CD4-positive, alpha-beta T cell treated with Interleukin-17A for 1 hour (primary cell): ENCODE measurements around the gene PLCH2.

Experiments used
- DNase-seq: peaks from one replicate; pipeline ENCODE4 v3.0.0-alpha.2; 2020

Gene PLCH2

DNA sequence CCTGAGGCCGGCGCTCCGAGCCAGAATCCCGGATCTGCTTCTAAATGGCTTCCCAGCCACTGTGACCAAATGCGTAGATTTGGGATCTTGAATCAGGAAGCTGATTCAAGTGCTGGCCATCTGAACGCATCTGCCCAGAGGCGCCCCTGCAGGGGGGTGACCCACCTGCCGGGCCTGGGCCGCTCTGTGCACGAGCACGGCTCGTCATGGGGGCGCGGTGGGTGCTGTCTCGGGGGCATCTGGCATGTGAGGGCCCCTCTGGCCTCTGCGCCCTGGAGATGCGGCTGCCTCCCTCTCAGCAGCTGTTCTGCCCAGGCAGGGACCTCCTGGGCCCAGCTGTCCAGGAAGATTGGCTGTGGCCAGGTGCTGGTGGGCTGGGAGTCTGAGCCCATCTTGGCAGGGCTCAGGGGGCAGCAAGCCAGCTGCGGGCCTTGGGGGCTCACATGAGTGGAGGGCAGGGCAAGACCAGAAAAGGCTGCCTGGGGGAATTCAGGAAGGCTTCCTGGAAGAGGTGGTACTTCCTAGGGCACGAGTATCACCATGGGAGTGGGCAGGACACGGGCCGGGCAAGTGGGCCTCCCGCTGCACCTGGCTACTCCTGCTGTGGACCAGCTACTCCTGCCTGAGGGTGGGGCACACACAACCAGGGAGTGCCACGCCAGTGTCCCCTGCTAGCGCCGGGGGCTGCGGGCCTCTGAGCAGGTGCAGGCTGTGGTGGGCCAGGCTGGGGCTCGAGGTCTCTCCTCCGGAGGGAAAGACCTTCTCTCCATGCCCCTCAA, 25.1 kb downstream of the PLCH2 start:
- DNase-seq, result no peak

DNA sequence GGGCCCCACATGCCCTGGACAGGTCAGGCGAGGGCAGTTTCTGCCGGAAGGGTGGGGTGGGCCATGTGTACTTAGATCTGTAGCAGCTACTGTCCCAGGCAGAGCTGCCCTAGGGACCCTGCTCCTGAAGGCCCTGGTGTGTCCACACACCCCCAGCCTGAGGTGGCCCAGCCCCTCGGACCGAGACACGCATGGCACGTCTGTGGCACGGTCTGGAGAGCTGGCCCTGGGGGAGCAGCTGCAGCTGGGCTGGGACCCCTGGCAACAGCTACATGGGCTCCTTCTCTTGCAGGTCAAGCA, 25.7 kb downstream of the PLCH2 start:
- no peak for DNase-seq

DNA sequence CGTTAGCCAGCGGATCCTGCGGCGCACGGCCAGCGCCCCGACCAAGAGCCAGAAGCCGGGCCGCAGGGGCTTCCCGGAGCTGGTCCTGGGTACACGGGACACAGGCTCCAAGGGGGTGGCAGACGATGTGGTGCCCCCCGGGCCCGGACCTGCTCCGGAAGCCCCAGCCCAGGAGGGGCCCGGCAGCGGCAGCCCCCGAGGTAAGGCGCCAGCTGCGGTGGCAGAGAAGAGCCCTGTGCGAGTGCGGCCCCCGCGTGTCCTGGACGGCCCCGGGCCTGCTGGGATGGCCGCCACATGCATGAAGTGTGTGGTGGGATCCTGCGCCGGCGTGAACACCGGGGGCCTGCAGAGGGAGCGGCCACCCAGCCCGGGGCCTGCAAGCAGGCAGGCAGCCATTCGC, 26.1 kb downstream of the PLCH2 start:
- DNase-seq, result no peak

DNA sequence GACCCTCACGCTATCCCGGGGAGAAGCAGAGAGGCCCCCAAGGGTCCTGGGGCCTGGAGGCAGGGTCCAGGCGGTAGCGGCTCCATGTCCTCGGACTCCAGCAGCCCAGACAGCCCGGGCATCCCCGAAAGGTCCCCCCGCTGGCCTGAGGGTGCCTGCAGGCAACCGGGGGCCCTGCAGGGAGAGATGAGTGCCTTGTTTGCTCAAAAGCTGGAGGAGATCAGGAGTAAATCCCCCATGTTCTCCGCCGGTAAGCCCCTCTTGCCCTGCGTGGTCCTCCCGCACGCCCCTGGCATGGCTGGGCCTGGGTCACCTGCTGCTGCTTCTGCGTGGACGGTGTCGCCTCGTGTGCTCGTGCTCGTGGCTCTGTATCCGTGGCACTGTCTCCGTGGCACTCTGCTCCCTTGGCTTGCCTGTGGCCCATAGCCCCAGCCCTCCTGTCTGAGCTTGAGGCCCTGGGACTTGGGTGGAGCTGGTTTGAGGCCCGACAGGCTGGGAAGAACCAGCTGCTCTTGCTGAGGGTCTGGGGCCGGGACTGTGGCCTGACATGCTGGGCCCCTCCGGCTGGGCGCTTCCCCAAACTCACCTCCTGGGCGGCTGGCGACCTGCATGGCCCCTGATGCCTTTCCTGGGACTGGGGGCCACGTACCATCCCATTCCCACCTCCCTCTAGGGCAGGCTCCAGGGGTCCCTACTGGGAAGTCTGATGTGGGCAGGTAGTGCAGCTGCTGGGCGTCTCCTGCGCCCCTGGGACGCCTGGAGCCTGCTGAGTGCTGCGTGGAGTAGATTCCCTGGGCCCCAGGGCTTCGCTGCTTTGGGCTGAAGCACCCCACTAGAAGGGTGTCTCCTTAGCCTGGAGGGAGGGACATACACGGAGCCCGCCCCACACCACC, 26.8 kb downstream of the PLCH2 start:
- no peak for DNase-seq

DNA sequence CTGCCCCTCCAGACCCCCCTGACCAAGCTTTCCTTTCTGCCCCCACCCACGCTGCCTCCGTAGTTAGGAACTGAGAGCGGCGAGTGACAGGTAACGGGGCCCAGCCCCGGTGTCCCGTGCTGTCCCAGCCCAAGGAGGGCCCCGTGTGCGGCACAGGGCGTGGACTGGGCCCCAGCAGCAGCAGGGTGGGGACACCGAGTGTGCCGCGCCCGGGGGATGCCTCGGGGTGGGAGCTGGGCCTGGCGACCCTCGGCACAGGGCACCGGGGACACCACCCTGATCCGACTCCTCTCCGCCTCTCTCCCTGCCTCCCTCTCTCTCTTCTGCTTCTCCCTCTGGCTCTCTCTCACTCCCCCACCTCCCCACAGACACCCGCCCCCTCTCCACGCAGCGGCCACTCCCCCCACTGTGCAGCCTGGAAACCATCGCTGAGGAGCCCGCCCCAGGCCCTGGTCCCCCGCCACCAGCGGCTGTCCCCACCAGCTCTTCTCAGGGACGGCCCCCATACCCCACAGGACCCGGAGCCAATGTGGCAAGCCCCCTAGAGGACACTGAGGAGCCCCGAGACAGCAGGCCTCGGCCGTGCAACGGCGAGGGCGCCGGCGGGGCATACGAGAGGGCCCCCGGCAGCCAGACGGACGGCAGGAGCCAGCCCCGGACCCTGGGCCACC, 27.6 kb downstream of the PLCH2 start:
- DNase-seq, result no peak

DNA sequence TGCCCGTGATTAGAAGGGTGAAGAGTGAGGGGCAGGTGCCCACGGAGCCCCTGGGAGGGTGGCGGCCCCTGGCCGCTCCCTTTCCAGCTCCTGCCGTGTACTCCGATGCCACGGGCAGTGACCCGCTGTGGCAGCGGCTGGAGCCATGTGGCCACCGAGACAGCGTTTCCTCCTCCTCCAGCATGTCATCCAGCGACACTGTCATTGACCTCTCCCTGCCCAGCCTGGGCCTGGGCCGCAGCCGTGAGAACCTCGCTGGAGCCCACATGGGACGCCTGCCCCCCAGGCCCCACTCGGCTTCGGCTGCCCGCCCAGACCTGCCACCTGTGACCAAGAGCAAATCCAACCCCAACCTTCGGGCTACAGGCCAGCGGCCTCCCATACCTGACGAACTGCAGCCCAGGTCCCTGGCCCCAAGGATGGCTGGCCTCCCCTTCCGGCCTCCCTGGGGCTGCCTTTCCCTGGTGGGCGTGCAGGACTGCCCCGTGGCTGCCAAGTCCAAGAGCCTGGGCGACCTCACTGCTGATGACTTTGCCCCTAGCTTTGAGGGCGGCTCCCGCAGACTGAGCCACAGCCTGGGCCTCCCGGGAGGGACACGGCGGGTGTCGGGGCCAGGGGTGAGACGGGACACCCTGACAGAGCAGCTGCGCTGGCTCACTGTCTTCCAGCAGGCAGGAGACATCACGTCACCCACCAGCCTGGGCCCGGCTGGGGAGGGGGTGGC, 28.3 kb downstream of the PLCH2 start:
- DNase-seq, result no peak

DNA sequence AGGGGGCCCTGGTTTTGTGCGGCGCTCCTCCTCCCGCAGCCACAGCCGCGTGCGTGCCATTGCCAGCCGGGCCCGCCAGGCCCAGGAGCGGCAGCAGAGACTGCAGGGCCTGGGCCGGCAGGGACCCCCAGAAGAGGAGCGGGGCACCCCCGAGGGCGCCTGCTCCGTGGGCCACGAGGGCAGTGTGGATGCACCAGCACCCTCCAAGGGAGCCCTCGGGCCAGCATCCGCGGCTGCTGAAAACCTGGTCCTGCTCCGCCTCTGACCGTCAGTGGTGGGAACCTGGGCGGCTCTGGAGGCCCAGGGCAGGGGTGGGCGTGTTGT, 28.8 kb downstream of the PLCH2 start:
- DNase-seq, result no peak

DNA sequence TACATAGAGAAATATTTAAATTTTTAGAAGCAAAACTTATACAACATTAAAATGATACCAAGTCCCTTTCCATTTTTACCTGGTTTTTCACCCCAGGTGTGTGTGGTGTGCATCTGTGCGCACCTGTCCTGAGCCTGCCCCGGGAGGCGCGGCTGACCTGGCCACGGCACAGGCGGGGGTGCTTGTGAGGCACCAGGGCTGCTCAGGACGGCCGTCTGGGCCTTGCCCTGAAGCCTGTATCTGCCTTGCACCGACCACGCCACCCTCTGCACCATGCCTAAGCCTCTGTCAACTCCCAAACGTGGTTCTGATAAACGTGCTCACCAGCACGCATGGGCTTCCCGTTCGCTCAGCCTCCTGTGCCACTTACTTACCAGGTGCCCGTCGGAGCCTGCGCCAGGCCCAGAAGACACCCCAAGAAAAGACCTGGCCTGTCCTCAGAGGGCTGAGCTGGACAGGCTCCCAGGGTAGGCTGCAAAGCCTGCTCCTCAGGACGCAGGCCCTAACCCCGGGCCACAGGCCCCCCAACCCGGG, 29.4 kb downstream of the PLCH2 start:
- DNase-seq, result no peak

DNA sequence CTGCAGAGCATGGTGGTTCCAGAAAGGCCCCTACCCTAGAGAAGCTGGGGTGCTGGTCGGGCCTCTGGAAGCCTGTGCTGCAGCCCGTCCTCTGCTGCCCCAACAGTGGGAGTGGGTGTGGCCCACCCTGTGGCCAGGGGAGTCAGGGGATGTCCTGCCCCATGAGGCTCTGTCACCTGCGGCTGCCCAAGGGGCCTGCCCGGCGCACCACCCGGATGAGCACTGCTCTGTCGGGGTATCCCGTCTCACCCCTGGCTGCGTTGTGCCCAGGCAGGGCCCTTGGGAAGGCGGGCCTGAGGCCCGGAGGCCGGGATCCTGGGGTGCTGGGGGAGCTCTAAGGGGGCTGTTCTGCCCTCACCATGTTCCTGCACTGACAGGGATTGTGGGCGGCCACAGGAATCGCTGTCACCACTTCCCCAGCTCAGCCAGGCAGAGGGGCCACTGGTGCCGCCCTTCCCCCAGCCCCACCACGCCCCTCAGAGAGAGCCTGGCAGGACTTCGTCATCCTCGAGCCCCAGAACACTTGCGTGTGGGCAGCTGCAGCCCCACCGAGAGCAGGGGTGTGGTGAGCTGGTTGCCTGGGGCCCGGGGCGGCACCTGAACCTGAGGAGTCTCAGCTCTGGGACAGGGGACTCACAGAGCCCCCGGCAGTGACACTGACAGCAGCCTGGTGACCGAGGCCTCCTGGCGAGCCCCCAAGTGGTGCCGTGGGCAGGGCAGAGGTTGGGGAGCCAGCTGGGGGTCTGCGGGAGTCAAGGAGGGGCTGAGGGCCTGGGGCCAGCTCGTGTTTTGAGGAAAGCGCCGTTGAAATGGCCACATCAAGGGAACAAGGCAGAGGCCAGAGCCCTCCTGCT, 30.1 kb downstream of the PLCH2 start:
- DNase-seq, result no peak

DNA sequence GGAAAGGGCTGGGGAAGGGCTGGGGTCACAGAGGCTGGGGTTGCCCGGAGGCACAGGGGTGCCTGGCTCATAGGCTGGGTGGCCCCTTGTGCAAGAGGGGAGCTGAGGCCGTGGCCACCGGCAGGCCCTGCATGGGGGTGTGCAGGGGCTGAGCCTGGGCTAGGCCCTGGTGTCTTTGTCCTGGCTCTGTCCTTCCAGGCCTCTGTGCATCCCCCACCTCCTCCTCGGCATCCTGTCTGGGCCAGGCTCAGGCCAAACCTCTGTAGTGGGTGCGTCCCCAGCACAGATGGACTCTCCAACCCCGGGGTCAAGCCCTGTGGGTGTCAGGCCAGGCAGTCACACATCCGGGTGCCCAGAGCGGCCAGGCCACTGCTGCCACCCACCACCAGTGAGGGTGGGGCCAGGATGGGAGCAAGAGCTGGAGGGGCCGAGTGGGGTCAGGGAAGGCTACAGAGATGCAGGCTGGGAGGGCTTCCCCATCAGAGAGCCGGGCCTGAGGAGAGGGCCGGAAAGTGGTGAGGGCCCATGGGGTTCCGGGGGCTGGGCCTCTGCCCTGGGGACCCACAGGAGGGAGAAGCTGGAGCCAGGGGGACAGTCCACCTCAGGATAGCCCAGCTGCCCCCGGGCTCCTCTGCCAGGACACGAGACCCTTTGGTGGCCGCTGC, 30.9 kb downstream of the PLCH2 start:
- no peak for DNase-seq

DNA sequence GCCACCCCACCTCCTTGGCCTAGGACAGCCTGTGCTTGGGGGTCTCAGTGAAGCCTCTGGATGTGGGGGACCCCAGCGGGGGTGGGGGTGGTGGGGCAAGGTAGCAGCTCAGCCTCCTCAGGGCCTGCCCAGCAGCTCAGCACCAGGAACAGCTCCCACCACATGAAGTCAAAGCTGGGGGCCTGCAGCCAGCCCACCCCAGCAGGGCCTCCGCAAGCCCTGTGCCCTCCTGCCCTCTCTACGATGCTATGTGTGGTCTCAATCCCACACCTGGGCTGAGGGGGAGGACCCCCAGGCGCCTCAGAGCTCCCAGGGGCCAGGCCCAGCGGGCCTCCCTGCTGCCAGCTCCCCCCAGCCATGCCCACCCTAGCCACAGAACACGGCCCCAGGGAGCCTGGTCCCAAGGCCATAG, 31.7 kb downstream of the PLCH2 start:
- DNase-seq, result no peak

DNA sequence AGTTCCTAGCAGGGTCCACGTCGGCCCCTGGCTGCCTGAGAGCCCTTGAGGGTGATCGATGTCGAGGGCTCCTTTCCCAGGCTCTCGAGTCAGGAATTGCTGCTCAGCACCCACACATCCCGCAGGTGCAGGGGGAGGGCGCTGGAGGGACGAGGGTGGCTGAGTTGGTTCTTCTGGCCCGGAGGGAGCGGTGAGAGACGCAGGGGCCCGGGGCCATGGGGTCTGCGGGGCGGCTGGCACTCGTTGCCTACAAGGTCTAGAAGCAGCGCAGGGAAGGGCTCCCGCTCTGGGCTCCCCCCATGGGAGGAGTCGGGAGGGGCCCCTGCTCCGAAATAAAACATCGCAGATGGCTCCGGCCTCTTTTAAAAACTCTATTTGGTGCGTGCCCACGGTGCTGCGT, 32.1 kb downstream of the PLCH2 start:
- no peak for DNase-seq

DNA sequence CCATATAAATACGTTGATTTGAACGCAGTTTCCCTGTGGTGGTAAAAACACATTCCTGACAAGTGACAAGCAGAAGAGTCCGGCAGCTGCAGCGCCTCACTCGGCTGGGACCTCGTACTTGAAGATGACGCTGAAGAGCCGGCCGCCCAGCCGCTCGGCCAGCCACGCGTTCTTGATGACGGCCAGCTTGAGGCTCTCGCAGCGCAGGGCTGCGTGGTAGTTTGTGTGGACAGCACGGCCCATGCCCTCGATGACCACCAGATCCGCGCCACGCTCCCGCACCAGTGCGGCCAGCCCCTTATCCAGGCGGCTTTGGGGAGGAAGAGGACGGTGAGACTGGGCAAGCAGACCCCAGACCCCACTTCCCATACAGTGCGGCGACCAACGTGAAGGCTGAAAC, 32.7 kb downstream of the PLCH2 start:
- DNase-seq, result no peak

DNA sequence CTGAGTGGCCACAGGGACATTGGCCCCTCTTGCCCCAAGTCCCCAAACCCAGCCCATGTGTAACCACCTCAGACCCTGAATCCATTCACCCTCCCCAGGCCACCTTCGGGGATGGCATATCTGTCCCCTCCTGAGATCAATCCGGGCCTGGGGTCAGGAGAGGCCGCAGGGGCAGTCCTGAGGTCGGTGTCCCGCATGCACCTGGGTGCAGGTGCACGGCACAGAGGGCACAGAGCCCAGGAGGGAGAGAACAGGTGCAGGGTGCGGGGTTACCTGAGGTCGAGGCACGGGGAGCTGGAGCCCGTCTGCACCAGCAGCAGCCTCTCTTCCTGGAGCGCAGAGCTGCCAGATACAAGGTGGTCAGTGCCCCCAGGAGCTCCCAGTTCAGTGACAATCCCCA, 33.5 kb downstream of the PLCH2 start:
- no peak for DNase-seq

DNA sequence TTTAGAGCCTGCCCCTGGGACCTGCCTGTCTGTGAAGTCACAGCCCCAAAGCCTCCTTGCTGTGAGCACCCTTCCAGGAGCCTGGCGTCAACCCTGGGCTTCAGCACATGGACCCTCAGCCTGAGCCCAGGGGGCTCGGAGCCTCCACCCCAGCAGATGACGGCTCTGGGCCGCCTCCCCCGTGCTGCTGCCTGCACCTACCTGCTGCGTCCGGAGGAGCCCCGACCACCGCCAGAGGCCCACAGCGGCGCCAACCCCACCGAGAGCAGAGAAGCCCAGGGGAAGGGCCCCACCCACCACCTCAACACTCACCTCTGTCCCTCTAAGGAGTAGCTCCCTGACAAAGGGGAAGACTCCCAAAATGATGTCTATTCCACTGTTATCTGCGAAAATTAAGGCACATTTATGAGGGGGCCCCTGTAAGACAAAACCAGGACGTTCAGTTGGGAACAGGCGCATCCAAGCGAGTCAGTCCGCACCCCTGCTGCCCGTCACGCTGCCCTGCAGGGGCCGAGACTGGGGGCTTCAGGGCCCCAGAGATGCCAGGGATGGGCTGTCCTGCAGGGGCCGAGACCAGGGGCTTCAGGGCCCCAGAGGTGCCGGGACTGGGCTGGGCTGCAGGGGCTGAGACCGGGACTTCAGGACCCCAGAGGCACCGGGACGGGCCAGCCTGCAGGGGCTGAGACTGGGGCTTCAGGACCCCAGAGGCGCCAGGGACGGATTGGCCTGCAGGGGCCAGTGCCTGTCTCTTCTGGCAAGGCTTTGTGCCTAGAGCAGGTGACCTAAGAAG, 34.5 kb downstream of the PLCH2 start:
- no peak for DNase-seq

DNA sequence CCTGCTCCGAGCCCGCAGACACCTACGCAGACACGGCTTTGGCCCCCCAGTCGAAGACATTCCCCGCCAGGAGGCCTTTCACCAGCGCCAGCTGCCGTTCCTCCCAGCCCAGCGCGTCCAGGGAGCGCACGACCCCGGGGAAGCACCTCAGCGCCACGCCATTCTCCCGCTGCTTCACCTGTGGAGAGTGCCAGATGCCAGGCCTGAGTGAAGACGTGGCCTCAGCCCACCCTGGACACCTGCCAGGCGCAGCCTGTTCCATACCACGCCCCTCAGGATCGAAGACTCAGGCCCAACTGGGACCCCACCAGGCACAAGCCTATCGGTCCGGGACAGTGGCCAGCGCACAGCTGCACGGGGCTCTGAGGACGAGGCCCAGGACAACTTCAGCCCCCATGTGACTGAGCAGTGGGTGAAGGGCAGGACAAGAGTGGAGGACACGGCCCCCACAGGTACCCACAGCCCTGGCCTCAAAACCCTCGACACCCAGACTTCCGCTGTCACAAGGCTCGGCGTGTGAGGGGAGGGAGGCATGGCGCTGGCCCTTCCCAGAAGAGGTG, 36.9 kb downstream of the PLCH2 start:
- no peak for DNase-seq

DNA sequence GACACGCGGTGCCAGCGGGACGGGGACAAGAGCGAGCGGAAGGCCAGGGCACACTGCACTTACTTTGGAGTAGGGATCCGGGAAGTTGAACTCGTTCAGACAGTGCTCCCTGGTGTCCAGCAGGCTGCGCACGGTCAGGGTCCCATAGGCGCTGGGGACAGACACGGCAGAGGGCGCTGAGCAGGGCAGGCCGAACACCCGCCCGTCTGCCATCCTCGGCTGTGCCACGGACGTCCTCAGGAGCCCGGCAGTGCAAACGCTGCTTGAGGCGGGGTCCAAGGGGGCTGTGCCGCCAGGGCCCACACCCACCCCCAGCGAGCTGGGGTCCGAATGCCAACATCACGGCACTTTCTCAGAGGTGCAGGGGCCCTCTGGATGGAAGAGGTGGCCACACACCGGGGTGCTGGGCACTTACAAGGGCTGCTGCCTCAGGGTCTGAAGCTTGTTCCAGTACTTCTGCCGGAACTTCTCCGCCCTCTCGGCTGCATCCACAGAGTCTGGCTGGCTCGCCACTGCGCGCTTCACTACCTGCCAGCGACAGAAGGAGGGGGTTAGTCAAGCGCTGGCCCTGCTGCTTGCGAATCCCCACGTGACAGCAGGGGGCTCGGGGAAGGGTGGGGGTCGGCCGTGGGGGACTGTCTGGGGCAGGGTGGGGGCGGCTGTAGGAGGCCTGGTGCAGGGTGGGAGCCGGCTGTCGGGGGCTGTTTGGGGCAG, 38.0 kb downstream of the PLCH2 start:
- no peak for DNase-seq

DNA sequence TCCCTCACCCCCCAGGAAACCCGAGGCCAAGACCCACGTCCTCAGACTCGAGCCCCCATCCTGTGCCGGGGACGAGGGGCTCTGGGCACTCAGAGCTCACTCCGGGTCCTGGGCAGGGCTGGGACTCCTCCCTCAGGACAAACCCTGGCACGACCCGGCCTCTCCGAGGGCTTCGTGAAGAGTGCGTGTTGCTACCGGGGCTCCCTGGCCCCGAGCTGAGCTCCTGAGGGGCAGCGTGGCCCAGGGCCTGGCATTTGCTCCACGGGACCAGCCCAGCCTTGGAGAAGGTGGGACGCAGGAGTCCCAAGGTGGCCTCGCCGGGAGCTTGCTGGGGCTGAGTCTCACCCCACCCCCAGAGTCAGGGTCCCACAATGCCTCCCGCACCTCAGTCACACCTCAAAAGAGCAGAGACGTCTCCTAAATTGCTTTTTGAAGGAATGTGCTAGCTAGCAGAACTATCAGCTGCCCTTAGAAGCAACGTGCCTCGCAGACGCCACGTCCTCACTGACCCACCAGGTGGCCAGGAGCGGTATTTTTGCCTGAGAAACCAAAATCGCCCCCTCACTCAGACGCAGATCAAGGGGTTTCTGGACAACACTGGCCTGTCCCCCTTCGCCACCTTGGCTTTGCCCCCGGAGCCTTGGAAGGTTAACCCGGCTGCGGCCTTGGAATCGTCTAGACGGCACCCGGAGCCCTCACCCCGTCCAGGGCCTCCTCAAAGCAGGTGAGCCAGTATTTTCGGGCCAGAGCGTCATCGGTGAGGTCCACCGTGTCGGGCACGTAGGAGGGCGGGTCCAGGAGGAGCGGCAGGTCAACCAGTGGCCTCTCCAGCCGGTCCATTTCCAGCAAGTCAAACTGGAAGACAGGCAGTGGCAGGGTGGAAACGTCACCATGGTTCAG, 39.0 kb downstream of the PLCH2 start:
- DNase-seq, result no peak

DNA sequence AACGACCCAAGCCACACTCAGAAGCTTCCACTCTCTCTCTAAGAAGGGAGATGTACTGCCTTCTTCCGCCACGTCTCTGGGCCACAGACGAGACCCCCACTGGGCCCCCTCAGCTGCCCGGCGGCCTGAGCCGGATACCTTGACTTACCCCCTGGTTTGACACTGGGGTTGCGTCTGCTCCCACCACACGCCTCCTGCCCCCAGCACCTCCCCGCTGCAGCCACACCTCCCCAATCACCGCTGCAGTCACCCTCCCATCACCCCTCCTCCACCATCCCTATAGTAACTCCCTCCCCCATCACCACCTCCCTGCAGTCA, 39.6 kb downstream of the PLCH2 start:
- no peak for DNase-seq
